ENCODE measurements around the gene RBFOX2.

Gene RBFOX2

GRCh38 chr22:35783943-35784614, 244.5 kb downstream of the RBFOX2 start:
- Histone ChIP-seq H3K4me3 (ENCODE audit: low read depth, low read length) (no peak overlapping the region), H3K9me3 (ENCODE audit: severe bottlenecking) (no peaks in the 10 kb centered on the region), H3K27me3 (ENCODE audit: insufficient read depth, low read depth, severe bottlenecking) (no peaks in the 10 kb centered on the region), H3K36me3 (peaks cover 4% of the 10 kb centered on the region), H3K27ac (no peak overlapping the region)
- TF ChIP-seq CTCF (IDR thresholded peaks at IDR 0.05; ENCODE audit: low read depth, low read length) = no peak
- DNase-seq = no peak

DNA sequence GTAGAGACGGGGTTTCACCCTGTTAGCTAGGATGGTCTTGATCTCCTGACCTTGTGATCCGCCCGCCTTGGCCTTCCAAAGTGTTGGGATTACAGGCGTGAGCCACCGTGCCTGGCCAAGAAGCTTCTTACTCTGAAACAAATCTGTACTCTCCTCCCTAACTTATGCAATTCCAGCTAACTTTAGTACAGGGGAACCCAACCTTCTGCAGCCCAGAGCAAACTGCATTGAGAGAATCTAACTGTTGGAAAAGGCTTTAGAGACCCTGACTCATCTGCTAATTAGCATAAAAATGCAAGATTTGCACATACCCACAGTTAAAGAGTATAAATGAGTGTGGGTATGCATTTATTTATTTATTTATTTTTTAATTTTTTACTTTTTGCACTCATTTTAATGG, 246.1 kb downstream of the RBFOX2 start:
- Histone ChIP-seq H3K9me3 (ENCODE audit: severe bottlenecking) (no peaks in the 10 kb centered on the region), H3K36me3 (peaks cover 4% of the 10 kb centered on the region), H3K4me3 (ENCODE audit: low read depth, low read length) (no peak overlapping the region), H3K27me3 (ENCODE audit: insufficient read depth, low read depth, severe bottlenecking) (no peaks in the 10 kb centered on the region), H3K27ac (no peak overlapping the region)
- no peak for TF ChIP-seq CTCF (IDR thresholded peaks at IDR 0.05; ENCODE audit: low read depth, low read length)
- DNase-seq = no peak

GRCh38 chr22:35781898-35782297, 246.7 kb downstream of the RBFOX2 start:
- Histone ChIP-seq H3K36me3 (peaks cover 8% of the 10 kb centered on the region), H3K27ac (no peak overlapping the region), H3K4me3 (ENCODE audit: low read depth, low read length) (no peak overlapping the region), H3K9me3 (ENCODE audit: severe bottlenecking) (no peaks in the 10 kb centered on the region), H3K27me3 (ENCODE audit: insufficient read depth, low read depth, severe bottlenecking) (no peaks in the 10 kb centered on the region)
- DNase-seq = no peak
- no peak for TF ChIP-seq CTCF (IDR thresholded peaks at IDR 0.05; ENCODE audit: low read depth, low read length)

- Histone ChIP-seq H3K4me3 (ENCODE audit: low read depth, low read length) (no peak overlapping the region), H3K27me3 (ENCODE audit: insufficient read depth, low read depth, severe bottlenecking) (no peaks in the 10 kb centered on the region), H3K9me3 (ENCODE audit: severe bottlenecking) (no peaks in the 10 kb centered on the region), H3K27ac (no peak overlapping the region), H3K36me3 (peaks cover 8% of the 10 kb centered on the region)
- DNase-seq = no peak
- no peak for TF ChIP-seq CTCF (IDR thresholded peaks at IDR 0.05; ENCODE audit: low read depth, low read length)
Observed at GRCh38 chr22:35777335-35777975, 251.2 kb downstream of the RBFOX2 start.

DNA sequence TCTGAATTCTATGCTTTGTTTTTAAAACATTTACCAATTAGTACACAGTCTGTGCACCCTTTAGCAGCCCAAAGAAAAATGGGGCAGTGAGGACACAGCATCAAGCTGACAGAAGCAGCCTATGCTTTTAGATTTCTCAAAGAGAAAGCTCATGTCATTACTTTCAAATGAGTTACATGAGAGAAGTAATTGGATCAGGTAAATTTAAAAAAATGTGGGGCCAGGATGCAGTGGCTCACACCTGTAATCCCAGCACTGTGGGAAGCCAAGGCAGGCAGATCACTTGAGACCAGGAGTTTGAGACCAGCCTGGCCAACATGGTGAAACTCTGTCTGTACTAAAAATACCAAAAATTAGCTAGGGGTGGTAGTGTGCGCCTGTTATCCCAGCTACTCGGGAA, 253.3 kb downstream of the RBFOX2 start:
- no peaks in the 10 kb centered on the region for H3K27me3 ChIP-seq (ENCODE audit: insufficient read depth, low read depth, severe bottlenecking)
- no peak for TF ChIP-seq CTCF (IDR thresholded peaks at IDR 0.05; ENCODE audit: low read depth, low read length)
- no peak overlapping the region for H3K27ac ChIP-seq
- H3K36me3 ChIP-seq = 0 out of 2 replicates have a peak, but pooled peaks cover 3% of the 10 kb centered on the region
- no peak overlapping the region for H3K4me3 ChIP-seq (ENCODE audit: low read depth, low read length)
- H3K9me3 ChIP-seq (ENCODE audit: severe bottlenecking) = no peaks in the 10 kb centered on the region
- no peak for DNase-seq
